NCI-H187 treated with DMSO at 0.1 percent for 48 hours (cell line): ENCODE results near the gene ATN1.
"Not testable (repeated sequence)": the region's sequence is repeated elsewhere in the genome, so short reads cannot be mapped to it uniquely, and the experiment has no call there.

ENCODE experiments used
- DNase-seq: peaks from one replicate; lab custom pipeline; 2025; lab: John Stamatoyannopoulos, UW

Gene ATN1

GRCh38 chr12:6904280-6905276, 23.2 kb upstream of the ATN1 start, which contains the start of gene LRRC23:
TSS of gene LRRC23 (plus strand) at chr12:6904822. CDS start at chr12:6905634, 812 bp downstream.
- peak; percentile 88 for DNase-seq

- no peak for DNase-seq
Measured at GRCh38 chr12:6905414-6906040, 22.2 kb upstream of the ATN1 start.

DNA sequence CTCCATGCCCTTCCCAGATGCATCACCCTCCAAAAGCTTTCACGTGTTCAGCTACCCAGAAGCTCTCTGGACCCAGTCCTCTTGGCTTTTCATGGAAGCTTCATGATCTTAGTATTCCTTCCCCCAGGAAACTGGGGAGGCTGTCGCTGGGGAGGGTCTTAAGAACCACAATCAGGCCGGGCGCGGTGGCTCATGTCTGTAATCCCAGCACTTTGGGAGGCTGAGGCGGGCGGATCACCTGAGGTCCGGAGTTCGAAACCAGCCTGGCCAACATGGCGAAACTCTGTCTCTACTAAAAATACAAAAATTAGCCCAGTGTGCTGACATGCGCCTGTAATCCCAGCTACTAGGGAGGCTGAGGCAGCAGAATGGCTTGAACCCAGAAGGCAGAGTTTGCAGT, 19.6 kb upstream of the ATN1 start:
- not testable (repeated sequence) for DNase-seq

GRCh38 chr12:6909421-6910145, 18.2 kb upstream of the ATN1 start:
- no peak for DNase-seq

- no peak for DNase-seq
Measured at GRCh38 chr12:6912164-6912935, 15.4 kb upstream of the ATN1 start.

DNA sequence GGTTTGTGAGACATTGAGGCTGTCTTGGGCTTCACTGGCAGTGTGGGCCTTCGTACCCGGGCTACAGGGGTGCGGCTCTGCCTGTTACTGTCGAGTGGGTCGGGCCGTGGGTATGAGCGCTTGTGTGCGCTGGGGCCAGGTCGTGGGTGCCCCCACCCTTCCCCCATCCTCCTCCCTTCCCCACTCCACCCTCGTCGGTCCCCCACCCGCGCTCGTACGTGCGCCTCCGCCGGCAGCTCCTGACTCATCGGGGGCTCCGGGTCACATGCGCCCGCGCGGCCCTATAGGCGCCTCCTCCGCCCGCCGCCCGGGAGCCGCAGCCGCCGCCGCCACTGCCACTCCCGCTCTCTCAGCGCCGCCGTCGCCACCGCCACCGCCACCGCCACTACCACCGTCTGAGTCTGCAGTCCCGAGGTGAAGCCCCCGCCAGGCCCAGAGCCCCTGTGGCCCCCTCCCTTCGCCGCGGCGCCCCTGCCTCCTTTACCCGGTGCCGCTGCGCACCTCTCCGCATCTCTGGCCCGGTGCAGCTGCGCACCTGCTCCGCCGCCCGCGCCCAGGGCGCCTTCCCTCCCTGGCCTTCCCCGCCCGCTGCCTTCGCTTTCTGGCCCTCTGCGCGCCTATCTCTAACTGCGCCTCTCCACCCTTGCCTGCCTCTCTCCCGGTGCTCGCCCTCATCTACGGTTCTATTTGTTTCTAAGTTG, 13.4 kb upstream of the ATN1 start, which contains the start of gene ENO2:
Gene ENO2, plus strand, starts transcription at position 335 of the 701 bp plus-strand sequence. CDS start 1,253 bp downstream, outside the sequence.
- no peak for DNase-seq

- no peak for DNase-seq
Measured at GRCh38 chr12:6914947-6915788, 12.6 kb upstream of the ATN1 start.

GRCh38 chr12:6915789-6916285, 11.9 kb upstream of the ATN1 start:
- DNase-seq = no peak

DNA sequence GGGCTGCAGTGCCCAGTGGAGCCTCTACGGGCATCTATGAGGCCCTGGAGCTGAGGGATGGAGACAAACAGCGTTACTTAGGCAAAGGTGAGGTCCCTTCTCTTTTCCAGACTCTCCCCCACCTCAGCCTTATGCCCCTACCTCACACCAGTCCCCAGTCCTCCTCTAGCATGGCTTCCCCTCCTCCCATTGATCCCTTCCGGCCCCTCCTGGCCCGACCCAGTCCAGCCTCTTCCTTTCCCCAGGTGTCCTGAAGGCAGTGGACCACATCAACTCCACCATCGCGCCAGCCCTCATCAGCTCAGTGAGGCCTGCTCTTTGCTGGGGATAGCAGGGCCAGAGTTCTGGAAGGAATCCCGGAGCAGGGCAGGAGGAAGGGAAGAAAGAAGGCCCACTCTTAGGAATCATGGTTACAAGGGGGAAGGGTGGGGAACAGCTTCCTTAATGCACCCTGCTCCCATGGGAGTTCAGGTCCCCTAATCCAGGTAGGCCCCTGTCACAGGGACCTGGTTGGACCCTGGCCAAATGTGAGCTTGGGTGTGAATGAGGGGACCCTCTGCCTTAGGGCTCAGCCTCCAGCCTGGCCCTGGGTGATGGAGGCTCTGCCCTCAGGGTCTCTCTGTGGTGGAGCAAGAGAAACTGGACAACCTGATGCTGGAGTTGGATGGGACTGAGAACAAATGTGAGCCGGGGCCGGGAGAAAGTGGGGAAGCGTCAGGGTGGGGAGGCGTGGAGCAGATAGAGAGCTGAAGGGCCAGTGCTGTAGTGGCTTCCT, 11.1 kb upstream of the ATN1 start:
- DNase-seq = no peak

DNA sequence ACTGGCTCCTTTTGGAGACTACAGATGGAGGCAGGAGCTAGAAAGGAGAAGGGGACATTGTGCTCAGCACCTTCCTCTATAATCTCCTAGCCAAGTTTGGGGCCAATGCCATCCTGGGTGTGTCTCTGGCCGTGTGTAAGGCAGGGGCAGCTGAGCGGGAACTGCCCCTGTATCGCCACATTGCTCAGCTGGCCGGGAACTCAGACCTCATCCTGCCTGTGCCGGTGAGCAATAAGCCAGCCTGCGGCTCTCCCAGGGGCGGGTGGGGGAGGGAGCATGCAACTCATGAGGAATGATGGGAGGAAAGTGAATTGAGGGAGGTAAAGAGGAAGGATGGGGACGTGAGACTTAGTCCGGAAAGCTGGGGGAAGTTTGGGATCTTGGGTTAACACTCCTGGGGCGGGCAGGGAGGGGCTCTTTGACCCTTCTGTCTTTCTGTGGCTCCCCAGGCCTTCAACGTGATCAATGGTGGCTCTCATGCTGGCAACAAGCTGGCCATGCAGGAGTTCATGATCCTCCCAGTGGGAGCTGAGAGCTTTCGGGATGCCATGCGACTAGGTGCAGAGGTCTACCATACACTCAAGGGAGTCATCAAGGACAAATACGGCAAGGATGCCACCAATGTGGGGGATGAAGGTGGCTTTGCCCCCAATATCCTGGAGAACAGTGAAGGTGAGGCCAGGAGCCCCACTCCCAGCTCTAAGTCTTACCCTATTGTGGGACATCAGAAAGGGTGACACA, 10.1 kb upstream of the ATN1 start:
- DNase-seq = no peak

DNA sequence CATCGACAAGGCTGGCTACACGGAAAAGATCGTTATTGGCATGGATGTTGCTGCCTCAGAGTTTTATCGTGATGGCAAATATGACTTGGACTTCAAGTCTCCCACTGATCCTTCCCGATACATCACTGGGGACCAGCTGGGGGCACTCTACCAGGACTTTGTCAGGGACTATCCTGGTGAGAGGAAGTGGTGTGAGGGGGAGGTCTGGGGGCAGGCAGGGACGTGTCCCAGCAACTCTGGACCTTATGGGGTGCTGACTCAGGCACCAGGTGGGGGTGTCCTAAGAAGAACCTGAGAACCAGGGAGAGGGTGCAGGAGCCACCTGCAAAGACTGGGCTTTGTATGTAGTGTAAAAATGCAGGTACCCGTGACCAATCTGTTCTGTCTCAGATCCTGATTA, 8.2 kb upstream of the ATN1 start:
- DNase-seq = no peak

DNA sequence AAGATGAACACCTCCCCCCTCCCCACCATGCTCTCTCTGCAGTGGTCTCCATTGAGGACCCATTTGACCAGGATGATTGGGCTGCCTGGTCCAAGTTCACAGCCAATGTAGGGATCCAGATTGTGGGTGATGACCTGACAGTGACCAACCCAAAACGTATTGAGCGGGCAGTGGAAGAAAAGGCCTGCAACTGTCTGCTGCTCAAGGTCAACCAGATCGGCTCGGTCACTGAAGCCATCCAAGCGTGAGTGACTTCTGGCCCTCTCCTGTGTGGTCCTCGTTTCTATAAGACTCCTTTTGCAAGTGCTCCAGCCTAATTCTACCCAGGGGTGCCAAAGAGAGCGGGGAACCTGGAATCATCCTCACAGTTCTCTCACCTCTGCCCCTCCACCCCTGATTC, 6.2 kb upstream of the ATN1 start:
- DNase-seq = no peak

GRCh38 chr12:6921996-6922946, 5.5 kb upstream of the ATN1 start:
- no peak for DNase-seq

DNA sequence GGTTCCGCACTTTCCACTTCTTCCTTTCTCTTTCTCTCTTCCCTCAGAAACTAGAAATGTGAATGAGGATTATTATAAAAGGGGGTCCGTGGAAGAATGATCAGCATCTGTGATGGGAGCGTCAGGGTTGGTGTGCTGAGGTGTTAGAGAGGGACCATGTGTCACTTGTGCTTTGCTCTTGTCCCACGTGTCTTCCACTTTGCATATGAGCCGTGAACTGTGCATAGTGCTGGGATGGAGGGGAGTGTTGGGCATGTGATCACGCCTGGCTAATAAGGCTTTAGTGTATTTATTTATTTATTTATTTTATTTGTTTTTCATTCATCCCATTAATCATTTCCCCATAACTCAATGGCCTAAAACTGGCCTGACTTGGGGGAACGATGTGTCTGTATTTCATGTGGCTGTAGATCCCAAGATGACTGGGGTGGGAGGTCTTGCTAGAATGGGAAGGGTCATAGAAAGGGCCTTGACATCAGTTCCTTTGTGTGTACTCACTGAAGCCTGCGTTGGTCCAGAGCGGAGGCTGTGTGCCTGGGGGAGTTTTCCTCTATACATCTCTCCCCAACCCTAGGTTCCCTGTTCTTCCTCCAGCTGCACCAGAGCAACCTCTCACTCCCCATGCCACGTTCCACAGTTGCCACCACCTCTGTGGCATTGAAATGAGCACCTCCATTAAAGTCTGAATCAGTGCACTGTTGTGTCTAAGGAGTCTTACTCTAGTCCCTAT, 4.6 kb upstream of the ATN1 start:
- DNase-seq = no peak

DNA sequence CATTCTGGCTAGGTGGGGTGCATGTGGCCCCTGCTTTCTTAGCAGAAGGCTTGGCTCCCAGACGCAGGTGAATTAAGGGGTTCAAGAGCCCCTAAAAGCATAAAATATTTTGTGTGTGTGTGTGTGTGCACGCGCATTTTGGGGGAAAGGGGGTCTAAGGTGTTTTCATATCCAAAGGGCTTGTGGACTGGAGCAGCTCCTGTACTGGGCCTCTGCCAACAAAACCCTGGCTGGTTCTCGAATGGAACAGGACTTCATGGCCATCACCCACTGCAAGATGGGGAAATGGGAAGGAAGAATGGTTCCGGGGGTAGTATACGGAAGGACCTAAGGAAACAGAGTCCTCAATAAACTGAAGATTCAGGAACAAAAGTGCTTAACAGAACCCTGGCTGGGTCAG, 3.9 kb upstream of the ATN1 start:
- DNase-seq = no peak

GRCh38 chr12:6925239-6925539, 2.6 kb upstream of the ATN1 start:
- no peak for DNase-seq
